HG03159 (cell line): ENCODE results near the gene CAV1.
A peak's percentile ranks its signal among the peaks of the same experiment; 100 is the strongest.

Experiments
- ATAC-seq: cut with Tn5 transposase; IDR thresholded peaks from one replicate; pipeline ENCODE4 v1.9.1; 2021; ENCODE audit warnings: mild to moderate bottlenecking, moderate library complexity; ENCODE audit not compliant: unreplicated experiment

CAV1 gene

DNA sequence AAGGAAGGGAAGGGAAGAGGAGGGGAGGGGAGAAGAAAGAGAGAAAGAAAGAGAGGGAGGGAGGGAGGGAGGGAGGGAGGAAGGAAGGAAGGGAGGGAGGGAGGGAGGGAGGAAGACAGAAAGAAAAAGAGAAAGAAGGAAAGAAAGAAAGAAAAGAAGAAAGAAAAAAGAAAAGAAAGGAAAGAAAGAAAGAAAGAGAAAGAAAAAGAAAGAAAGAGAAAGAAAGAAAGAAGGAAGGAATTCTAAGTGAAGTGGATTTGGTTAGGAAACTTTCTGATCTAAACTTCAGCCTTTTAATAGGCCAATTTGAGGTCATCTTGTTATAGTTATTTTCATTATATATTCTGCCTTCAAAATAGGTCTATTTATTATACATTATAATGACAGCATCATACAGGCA is 21.0 kb upstream of the CAV1 start:
- ATAC-seq = no peak

- ATAC-seq = no peak
Observed at GRCh38 chr7:116505278-116505677, 19.6 kb upstream of the CAV1 start.

DNA sequence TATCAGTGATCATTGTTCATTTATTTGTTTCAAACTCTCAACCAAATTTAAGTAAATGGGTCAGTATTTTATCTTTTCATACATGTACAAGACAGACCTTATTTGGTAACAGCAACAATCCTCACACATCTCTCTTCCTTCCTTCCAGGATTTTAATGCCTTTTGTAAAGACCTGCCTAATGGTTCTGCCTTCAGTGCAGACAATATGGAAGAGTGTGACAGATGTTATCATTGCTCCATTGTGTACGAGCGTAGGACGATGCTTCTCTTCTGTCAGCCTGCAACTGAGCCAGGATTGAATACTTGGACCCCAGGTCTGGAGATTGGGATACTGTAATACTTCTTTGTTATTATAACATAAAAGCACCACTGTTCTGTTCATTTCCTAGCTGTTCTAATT is 19.0 kb upstream of the CAV1 start:
- no peak for ATAC-seq

DNA sequence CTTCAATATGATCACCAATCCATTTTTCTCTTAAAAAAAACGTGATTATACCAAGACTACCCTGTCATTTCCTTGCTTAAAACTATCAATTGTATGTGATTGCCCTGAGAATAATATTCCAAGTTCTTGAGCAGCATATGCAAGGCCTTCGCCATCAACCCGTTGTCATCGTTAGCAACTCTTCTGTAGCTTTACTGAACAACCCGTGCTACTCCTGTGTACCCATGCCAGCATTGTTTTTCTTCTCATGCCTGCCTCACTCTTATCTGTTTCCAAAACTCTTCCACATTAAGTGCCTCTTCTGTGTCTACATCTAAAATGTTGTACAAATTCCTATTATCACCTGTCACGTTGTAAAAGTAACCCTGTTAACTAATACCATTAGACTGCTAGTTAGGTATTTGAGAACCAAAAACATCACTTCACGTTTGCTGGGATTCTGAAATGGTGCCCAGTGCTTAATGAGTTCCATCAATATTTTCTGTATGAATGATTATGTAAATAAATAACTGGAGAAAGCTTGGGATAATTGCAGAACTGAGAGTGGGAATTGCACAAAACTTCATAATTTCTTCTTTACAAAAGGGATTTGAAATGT is 14.8 kb upstream of the CAV1 start:
- ATAC-seq = no peak

GRCh38 chr7:116510795-116511194 is 14.0 kb upstream of the CAV1 start:
- ATAC-seq = no peak

- peak; percentile 95 for ATAC-seq
Observed at GRCh38 chr7:116511552-116512519, 13.0 kb upstream of the CAV1 start.

DNA sequence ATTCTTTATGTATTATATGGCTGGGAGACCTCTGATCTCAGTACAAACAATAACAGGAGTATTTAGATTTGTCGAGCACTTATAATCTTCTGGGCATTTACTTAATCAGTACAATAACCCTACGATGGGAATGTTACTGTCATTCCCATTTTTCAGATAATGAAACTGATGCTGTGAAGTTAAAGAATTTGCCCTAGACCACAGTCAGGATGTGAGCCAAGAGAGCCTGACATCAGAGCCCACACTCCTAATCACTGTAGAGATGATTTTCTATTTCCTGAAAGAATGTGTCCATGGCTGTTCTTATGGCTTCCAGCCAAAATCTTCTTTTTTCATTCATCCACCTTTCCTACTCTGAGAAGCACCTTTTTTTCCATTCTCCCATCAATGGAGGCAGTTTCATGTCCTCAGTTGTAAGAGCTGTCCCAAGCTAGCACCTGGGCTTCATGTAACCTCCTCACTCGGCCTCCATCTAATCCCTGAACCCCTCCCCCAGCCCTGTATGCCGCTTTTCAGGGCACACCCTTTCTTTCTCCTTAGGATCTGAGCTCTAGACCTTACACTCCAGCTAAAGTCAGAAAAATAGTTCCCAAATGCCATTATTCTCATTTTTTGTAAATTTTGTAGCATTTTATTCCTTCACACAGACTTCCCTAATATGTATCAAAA is 12.2 kb upstream of the CAV1 start:
- no peak for ATAC-seq

DNA sequence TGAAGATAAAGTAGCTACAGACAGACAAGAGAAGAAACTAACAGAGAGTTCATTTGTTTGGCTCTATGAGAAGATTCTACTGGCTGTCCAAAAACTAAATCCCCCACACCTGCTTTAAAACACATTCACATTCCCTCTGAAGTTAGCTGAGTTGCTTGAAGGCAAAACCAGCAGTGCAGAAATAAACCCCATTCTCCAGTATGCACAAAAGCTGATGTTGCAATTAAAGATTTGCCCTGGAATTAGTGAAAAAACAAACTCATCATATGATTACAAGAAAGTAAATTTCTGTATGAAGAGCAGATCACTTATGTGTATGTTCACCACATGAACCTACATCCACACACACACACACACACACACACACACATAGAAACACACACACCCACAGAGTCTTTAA is 9.3 kb upstream of the CAV1 start:
- no peak for ATAC-seq

DNA sequence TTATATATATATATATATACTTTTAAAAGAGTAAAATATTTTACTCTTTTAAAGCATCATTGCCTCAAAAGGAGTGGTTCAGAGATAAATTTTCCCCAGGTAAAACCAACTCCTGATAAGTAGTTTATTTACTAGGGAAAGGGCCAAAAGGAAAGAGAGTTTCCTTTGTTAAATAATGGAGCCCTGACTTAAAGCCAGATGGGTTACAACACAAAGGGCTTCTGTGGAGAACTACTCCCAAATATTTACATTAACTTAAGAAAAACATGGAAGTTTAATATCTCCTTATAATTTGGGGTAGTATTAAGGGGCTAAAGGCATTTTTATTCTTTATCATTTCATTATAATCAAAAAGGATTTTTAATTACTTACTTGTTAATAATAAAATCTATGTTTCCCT is 8.5 kb upstream of the CAV1 start:
- no peak for ATAC-seq

GRCh38 chr7:116517626-116518025 is 7.2 kb upstream of the CAV1 start:
- no peak for ATAC-seq

- no peak for ATAC-seq
Observed at GRCh38 chr7:116518961-116519360, 5.9 kb upstream of the CAV1 start.

GRCh38 chr7:116521046-116521664 is 3.7 kb upstream of the CAV1 start:
- no peak for ATAC-seq

DNA sequence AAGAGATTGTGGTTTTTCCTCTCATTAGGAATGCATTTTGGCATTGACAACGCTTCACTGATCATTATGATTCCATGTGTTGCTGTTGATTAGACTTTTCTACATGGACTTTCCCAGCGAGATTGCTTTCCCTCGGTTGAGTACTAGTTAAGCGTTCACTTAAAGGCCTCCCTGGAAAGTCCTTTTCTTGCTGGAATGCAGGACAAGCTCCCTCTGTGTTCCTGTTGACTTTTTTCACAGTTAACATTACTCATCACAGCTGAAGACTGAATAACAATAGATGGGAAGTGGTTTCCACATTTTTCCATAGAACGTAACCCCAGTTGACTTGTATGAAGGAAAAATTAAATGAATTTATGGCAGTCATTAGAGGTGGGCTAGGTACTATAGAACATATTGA is 2.6 kb upstream of the CAV1 start:
- no peak for ATAC-seq

- ATAC-seq = no peak
Observed at GRCh38 chr7:116524221-116524608, 621 bp upstream of the CAV1 start.

DNA sequence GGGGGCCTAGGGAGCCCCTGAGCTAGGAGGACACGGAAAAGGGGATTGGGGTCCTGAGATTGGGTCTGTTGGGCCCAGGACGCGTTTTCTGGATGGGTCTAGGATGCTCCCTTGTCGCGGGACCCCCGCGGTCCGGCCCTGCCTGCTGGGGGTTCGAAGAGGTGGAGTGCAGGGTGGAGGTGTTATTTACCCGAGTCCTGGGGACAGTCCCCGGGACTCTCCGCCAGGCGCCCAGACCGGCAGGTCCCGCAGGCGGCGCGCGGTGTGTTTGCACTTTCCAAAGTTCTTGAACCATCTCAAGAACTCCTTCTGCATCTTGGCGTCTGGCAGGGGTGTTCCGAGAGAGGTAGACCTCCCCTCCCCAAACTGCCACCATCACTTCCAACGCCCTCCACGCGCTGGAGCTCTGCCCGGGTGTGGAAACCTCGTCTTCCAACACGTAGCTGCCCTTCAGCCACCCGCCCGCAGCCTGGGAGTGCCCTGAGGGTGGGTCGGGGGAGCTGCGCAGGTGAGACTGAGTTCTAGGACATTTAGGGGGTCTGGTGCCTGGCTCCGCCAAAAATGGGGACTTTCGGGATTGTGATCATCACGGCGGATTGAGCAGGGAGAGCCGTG is 569 bp downstream of the CAV1 start:
- ATAC-seq = peak; percentile 30

DNA sequence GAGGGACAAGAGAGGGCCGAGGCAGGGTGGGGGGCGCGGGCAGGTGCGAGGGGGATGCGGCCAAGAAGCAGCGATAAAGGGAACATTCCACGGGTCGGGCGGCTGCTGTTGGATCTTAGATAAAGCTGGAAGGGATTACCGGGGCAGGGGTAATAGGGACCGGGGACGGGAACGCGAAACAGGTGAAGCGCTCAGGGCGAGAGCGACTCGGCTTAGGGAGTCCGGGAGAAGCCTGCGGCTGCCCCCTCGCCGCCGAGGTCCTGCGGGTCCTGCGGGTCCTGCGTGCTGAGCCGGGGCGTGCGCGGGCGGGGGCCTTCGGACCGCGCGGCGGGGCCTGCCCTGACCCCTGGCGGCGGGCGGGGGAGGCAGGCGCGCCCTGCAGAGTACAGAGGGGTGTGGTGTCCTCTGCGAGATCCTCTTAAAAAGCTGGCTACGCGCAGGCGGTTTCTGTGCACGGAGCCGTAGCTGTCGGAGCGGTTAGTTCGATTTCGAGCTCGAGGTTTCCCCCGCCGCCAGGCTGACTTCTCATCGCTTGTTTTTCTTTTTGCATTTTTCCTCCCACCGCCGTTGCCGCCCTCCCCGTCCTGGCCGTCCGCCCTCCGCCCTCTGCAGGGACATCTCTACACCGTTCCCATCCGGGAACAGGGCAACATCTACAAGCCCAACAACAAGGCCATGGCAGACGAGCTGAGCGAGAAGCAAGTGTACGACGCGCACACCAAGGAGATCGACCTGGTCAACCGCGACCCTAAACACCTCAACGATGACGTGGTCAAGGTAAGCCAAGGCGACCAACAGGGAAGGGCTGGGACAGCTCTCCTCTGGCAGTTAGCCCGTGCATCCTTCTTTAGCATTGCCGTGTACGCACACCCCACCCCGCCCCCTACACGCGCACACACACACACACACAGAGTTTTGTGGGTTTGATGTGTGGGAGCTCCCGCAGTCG is 1.4 kb downstream of the CAV1 start:
- ATAC-seq = peak; percentile 95

GRCh38 chr7:116526897-116527296 is 2.1 kb downstream of the CAV1 start:
- ATAC-seq = no peak

- ATAC-seq = no peak
Observed at GRCh38 chr7:116527521-116527920, 2.7 kb downstream of the CAV1 start.

GRCh38 chr7:116528008-116528789 is 3.4 kb downstream of the CAV1 start:
- no peak for ATAC-seq
